Uterus (tissue), 4 donors: Measurements from ENCODE around the gene PKNOX2. TPM values are rescaled to one million over a fixed set of nuclear protein-coding genes. Genes with fewer than 3 reads are reported as not detected.

Experiments used
- DNase-seq, 2 donors: peaks; one replicate each; pipeline ENCODE4 v3.0.0-alpha.2; 2019 to 2020
- H3K27ac ChIP-seq, 2 donors: fragments of 200-600 bp; sonication (generic); 1 replicate in 1 of 2; 2 replicates in 1 of 2; pipeline ENCODE4 v1.5.1; 2016 to 2018
- H3K27me3 ChIP-seq, 2 donors: fragments of 200-600 bp; sonication (generic); one replicate each; pipeline ENCODE4 v1.5.1; 2018 to 2019; ENCODE audit warnings: control low read depth in 1 of 2
- H3K36me3 ChIP-seq, 2 donors: fragments of 200-600 bp; sonication (generic); one replicate each; pipeline ENCODE4 v1.5.1; 2019; ENCODE audit warnings: control low read depth in 1 of 2
- H3K4me1 ChIP-seq, 2 donors: fragments of 200-600 bp; sonication (generic); one replicate each; pipeline ENCODE4 v1.5.1; 2018 to 2019; ENCODE audit warnings: control low read depth in 1 of 2
- H3K4me3 ChIP-seq, 2 donors: fragments of 200-600 bp; sonication (generic); 1 replicate in 1 of 2; 2 replicates in 1 of 2; pipeline ENCODE4 v1.5.1; 2018 to 2019; ENCODE audit warnings: mild to moderate bottlenecking in 1 of 2
- H3K9me3 ChIP-seq, 2 donors: fragments of 200-600 bp; sonication (generic); one replicate each; pipeline ENCODE4 v1.5.1; 2019; ENCODE audit warnings: control low read depth in 1 of 2
- CTCF ChIP-seq, 4 experiments: fragments of 200-600 bp in 2 of 4; fragments of 450-650 bp in 2 of 4; sonication (generic) in 2 of 4; IDR thresholded peaks; one replicate each; pipeline ENCODE4 v1.5.1; 2016 to 2019; ENCODE audit warnings: antibody characterized with exemption in 4 of 4, mild to moderate bottlenecking in 2 of 4, moderate library complexity in 1 of 4
- POLR2A ChIP-seq, 2 donors: fragments of 450-650 bp; IDR thresholded peaks; one replicate each; pipeline ENCODE4 v1.6.1; 2016; ENCODE audit warnings: antibody characterized with exemption in 2 of 2, mild to moderate bottlenecking in 1 of 2, moderate library complexity in 1 of 2
- intact Hi-C: fragments of 100-400 bp; cut with DNase I; formaldehyde crosslinking; loops from one replicate; pipeline ENCODE4 v1.15.1; 2023; ENCODE audit warnings: low total_unique reads
- total RNA-seq, 4 donors: library from RNA; depleted of rRNA in 3 of 4; stranded (reverse); fragments of >200 nt in 3 of 4; gene quantifications; one replicate each; pipeline versions ENCODE4 v1.1.0 to v1.2.4, GENCODE V29; 2014 to 2023
- donor health status: DM: yes; HTN: yes; CAD: no.

PKNOX2 gene
- total RNA-seq, 4 donors from 2014 or later: 0.29 to 22.7 (median 3.3) TPM

GRCh38 chr11:125242141-125242775 lies 77.7 kb downstream of the PKNOX2 start:
- no peaks in the 10 kb centered on the region for H3K4me1 ChIP-seq
- intact Hi-C loops: no loop called here
- H3K27me3 ChIP-seq: no peaks in the 10 kb centered on the region
- no peak for DNase-seq
- H3K27ac ChIP-seq: no peak overlapping the region
- H3K4me3 ChIP-seq: no peak overlapping the region
- no peaks in the 10 kb centered on the region for H3K36me3 ChIP-seq
- TF ChIP-seq POLR2A (IDR thresholded peaks at IDR 0.05): no peak
- no peak for TF ChIP-seq CTCF (IDR thresholded peaks at IDR 0.05)
- H3K9me3 ChIP-seq: no peaks in the 10 kb centered on the region

GRCh38 chr11:125244166-125244565 lies 79.6 kb downstream of the PKNOX2 start:
- no peak for DNase-seq
- TF ChIP-seq CTCF (IDR thresholded peaks at IDR 0.05) (no peak), POLR2A (IDR thresholded peaks at IDR 0.05) (no peak)
- no peaks in the 10 kb centered on the region for H3K4me1 ChIP-seq
- H3K27me3 ChIP-seq: no peaks in the 10 kb centered on the region
- H3K36me3 ChIP-seq: no peaks in the 10 kb centered on the region
- H3K27ac ChIP-seq: no peak overlapping the region
- intact Hi-C loops: no loop called here
- H3K9me3 ChIP-seq: no peaks in the 10 kb centered on the region
- H3K4me3 ChIP-seq: no peak overlapping the region

GRCh38 chr11:125245299-125245698 lies 80.7 kb downstream of the PKNOX2 start:
- TF ChIP-seq CTCF (IDR thresholded peaks at IDR 0.05) (no peak), POLR2A (IDR thresholded peaks at IDR 0.05) (no peak)
- Histone ChIP-seq H3K9me3 (no peaks in the 10 kb centered on the region), H3K27ac (peak overlapping the region in 1 of 2 donors; percentile 39), H3K4me1 (no peaks in the 10 kb centered on the region), H3K36me3 (no peaks in the 10 kb centered on the region), H3K27me3 (no peaks in the 10 kb centered on the region), H3K4me3 (no peak overlapping the region)
- peak in 1 of 2 donors; percentile 37 for DNase-seq
- intact Hi-C loops: no loop called here

GRCh38 chr11:125247431-125247830 lies 82.9 kb downstream of the PKNOX2 start:
- Histone ChIP-seq H3K27ac (no peak overlapping the region), H3K4me1 (no peaks in the 10 kb centered on the region), H3K36me3 (no peaks in the 10 kb centered on the region), H3K27me3 (no peaks in the 10 kb centered on the region), H3K9me3 (no peaks in the 10 kb centered on the region), H3K4me3 (no peak overlapping the region)
- no peak for DNase-seq
- TF ChIP-seq CTCF (IDR thresholded peaks at IDR 0.05) (no peak), POLR2A (IDR thresholded peaks at IDR 0.05) (no peak)
- intact Hi-C loops: no loop called here

GRCh38 chr11:125250318-125251213 lies 86.0 kb downstream of the PKNOX2 start:
- Histone ChIP-seq H3K9me3 (no peaks in the 10 kb centered on the region), H3K4me3 (no peak overlapping the region), H3K27me3 (no peaks in the 10 kb centered on the region), H3K36me3 (no peaks in the 10 kb centered on the region), H3K4me1 (no peaks in the 10 kb centered on the region), H3K27ac (no peak overlapping the region)
- TF ChIP-seq POLR2A (IDR thresholded peaks at IDR 0.05) (no peak), CTCF (IDR thresholded peaks at IDR 0.05) (no peak)
- no peak for DNase-seq
- intact Hi-C loops: no loop called here
